ENCODE data around the gene GTPBP3.

GTPBP3 gene

DNA sequence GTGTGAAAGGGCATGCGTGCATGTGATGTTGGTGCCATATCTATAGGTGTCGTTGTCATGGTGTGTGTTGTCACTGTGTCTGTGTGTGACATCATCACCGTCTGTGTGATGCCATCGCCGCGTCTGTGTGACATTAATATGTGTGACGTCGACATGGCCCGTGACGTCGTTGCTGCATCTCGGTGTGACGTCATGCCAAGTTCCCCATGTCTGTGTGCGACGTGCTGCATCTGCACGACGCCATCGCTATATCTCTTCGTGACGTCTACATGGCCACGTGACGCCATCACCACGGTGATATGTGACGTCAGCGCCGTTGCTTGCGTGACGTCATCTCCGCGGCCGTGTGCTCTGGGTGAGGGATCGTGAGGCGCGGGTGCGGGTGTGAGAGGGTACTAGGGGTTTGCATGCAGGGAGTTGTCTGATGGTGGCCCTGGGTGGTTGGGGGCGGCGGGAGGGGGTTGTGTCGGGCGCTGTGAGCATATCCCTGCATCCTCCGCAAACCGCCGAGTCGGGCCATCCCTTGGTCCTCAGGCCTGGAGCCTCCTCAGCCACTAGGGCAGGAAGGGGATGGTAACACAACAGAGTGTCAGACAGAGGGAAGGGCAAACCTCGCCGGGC lies 14.6 kb downstream of the GTPBP3 start:
- H3K4me3 ChIP-seq (ENCODE audit: low read depth, low read length), result no peak overlapping the region
- TF ChIP-seq, protein P1, sequence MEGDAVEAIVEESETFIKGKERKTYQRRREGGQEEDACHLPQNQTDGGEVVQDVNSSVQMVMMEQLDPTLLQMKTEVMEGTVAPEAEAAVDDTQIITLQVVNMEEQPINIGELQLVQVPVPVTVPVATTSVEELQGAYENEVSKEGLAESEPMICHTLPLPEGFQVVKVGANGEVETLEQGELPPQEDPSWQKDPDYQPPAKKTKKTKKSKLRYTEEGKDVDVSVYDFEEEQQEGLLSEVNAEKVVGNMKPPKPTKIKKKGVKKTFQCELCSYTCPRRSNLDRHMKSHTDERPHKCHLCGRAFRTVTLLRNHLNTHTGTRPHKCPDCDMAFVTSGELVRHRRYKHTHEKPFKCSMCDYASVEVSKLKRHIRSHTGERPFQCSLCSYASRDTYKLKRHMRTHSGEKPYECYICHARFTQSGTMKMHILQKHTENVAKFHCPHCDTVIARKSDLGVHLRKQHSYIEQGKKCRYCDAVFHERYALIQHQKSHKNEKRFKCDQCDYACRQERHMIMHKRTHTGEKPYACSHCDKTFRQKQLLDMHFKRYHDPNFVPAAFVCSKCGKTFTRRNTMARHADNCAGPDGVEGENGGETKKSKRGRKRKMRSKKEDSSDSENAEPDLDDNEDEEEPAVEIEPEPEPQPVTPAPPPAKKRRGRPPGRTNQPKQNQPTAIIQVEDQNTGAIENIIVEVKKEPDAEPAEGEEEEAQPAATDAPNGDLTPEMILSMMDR (IDR thresholded peaks at IDR 0.05; ENCODE audit: low read depth, low read length), result no peak

DNA sequence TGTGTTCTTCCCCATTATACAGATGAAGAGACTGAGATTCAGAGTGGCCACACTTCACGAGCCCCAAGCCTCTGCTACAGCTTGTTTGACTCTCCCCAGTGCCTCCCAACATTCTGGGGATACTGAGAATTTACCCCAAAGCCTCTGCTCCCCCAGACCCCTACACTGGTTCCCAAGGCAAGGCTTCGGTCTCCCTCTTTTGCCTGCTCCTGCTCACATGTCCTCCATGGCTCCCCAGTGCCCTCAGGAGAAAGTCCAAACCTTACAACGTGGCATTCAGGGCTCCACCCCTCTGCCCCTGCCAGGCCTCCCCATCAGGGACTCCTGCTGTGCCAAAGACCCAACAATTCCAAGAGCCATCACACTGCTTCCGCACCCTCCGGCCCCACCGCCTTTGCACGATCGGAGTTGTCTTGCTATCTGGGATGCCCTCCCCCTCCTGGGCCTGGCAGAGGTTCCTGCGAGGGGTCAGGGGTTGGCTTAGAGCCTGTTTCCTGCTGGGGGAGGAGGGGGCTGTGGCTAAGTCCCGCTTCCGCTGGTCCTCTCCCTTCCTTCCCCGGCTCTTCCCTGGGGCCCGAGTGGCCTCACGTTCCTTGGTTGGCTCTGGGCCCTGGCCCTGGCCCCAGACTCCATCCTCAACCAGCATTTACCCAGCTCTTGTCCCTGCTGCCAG lies 15.4 kb downstream of the GTPBP3 start:
- TF ChIP-seq, protein P1 (IDR thresholded peaks at IDR 0.05; ENCODE audit: low read depth, low read length), result no peak
- H3K4me3 ChIP-seq (ENCODE audit: low read depth, low read length), result no peak overlapping the region

DNA sequence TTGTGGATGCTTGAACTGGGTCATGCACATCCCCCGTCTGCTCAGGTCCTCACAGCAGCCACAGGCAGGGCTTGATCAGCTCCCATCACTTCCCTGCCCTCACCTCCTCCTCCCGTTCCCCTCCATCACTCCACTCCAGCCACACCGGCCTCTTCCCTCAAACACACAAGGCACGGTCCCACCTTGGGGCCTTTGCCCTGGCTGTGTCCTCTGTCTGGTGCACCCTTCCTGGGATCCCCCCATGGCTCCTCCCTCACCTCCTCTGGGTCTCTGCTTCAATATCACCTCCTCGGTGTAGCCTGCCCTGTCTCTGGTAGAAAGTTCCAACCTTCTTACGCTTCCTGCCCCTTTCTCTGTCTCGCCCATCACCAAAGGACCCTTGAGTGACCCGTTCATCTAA lies 16.0 kb downstream of the GTPBP3 start:
- TF ChIP-seq, protein P1 (IDR thresholded peaks at IDR 0.05; ENCODE audit: low read depth, low read length), result no peak
- no peak overlapping the region for H3K4me3 ChIP-seq (ENCODE audit: low read depth, low read length)

DNA sequence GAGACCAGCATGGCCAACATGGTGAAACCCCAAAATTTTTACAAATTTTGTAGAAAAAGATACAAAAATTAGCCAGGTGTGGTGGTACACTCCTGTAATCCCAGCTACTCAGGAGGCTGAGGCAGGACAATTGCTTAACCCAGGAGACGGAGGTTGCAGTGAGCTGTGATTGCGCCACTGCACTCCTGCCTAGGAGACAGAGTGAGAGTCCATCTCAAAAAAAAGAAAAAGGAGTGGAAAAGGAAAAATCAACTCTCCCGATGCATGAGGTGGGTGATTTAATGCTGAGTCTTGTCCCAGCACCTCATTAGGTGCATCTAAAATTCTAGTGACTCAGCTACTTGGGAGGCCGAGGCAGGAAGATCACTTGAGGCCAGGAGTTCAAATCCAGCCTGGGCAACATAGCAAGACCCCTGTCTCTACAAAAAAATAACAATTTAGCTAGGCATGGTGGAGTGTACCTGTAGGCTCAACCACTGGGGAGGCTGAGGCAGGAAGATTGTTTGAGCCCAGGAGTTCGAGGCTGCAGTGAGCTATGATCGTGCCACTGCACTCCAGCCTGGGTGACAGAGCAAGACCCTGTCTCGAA lies 19.8 kb downstream of the GTPBP3 start:
- H3K4me3 ChIP-seq (ENCODE audit: low read depth, low read length), result no peak overlapping the region
- TF ChIP-seq, protein P1 (IDR thresholded peaks at IDR 0.05; ENCODE audit: low read depth, low read length), result no peak

DNA sequence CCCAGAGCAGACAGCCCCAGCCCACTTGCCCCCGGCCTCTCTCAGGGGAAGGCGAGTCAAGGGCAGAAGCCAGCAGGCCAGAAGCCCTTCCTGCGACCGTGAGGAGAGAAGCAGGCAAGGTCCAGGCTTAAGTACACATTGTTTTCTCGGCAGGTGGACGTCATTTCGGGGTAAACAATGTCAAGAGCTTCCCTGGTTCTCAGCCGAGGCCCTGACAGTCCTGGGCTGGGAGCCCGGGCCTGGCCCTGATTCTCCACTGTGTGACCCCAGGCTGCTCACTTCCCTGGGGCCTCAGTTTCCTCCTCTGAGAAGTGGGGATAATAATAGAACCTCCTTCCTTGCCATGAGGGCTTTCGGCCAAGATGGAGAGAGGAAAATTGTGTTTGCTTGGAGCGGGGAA lies 20.4 kb downstream of the GTPBP3 start:
- H3K4me3 ChIP-seq (ENCODE audit: low read depth, low read length), result no peak overlapping the region
- TF ChIP-seq, protein P1 (IDR thresholded peaks at IDR 0.05; ENCODE audit: low read depth, low read length), result no peak

DNA sequence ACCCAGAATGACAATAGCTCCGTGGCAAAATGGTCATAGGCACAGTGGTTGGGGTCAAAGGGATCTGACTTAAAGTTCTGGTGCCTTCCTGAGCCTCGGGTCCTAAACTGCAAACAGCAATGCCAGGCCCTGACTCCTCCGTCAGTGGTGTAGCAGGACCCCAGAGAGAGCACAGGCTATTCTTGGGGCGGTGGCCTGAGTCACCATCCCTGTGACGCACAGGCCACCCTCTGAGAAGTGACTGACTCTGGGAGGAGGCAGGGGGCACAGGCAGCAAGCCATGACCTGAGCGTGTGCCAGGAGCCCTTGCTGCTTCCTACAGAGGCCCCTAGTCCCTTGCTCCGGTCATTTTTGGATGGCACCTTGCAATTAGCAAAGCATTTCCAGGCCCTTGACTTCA lies 21.0 kb downstream of the GTPBP3 start:
- no peak overlapping the region for H3K4me3 ChIP-seq (ENCODE audit: low read depth, low read length)
- TF ChIP-seq, protein P1 (IDR thresholded peaks at IDR 0.05; ENCODE audit: low read depth, low read length), result no peak

All from WI38 (cell line).